Lower lobe of right lung (tissue), 2 donors: ENCODE results near the gene TLE2. TPM values are rescaled to one million over a fixed set of nuclear protein-coding genes. Genes with fewer than 3 reads are reported as not detected.

Experiments
- ATAC-seq, 2 donors: fragments of 200-7000 bp; cut with Tn5 transposase; one replicate each; pipeline ENCODE4 v1.9.1; 2020 to 2022; ENCODE audit warnings: mild to moderate bottlenecking in 2 of 2, moderate library complexity in 2 of 2
- DNase-seq: peaks from one replicate; pipeline ENCODE4 v3.0.0-alpha.2; 2020
- H3K27ac ChIP-seq: fragments of 200-600 bp; one replicate; pipeline ENCODE4 v1.8.0; 2022
- H3K27me3 ChIP-seq: fragments of 200-600 bp; one replicate; pipeline ENCODE4 v1.8.0; 2022; ENCODE audit warnings: low read depth
- H3K36me3 ChIP-seq: fragments of 200-600 bp; one replicate; pipeline ENCODE4 v1.8.0; 2022; ENCODE audit warnings: mild to moderate bottlenecking
- H3K4me1 ChIP-seq: fragments of 200-600 bp; one replicate; pipeline ENCODE4 v1.8.0; 2022
- H3K4me3 ChIP-seq: fragments of 200-600 bp; one replicate; pipeline ENCODE4 v1.8.0; 2022; ENCODE audit warnings: mild to moderate bottlenecking
- H3K9me3 ChIP-seq: fragments of 200-600 bp; one replicate; pipeline ENCODE4 v1.8.0; 2022
- intact Hi-C: fragments of 100-400 bp; cut with DNase I; formaldehyde crosslinking; loops from one replicate; pipeline ENCODE4 v1.11.0; 2022
- total RNA-seq: library from RNA; stranded (reverse); fragmentation: NEBNext Ultra II Directional; extraction: Animal tissue kit (Norgen Biotek cat#: 25700); gene quantifications from one replicate; pipeline ENCODE4 v1.2.1, GENCODE V29; 2021
- TF ChIP-seq, protein P1 (sequence below): fragments of 200-600 bp; IDR thresholded peaks from one replicate; pipeline ENCODE4 v1.8.0; 2022; ENCODE audit warnings: antibody characterized with exemption, mild to moderate bottlenecking
- donor health status: DM: no; HTN: yes; CAD: no; lungs with severe emphysema.

TLE2 gene
- total RNA-seq, 1 donor from 2014 or later: 42.7 TPM

DNA sequence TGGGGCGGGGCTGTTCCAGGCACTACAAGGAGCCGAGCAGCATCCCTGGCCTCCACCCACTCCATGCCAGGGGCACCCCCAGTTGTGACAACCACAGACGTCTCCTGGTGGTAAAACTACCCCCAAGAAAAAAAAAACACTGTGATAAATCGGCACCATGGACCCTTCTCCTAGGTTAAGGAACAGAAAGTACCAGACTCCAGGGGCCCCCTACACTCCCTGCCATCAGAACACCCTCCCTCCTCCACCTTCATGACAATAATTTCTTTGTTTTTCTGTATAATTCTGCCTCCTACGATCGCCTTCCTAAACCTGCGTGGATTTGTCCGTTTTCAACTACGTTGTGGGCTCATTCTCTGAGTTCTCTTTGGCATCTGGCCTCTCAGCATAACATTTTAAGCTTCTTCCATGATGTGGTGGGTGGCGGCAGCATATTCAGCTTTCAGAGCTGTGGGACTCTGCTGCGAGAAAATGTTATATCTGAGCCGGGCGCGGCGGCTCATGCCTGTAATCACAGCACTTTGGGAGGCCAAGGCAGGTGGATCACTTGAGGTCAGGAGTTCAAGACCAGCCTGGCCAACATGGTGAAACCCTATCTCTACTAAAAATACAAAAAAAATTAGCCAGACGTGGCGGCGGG is 8.6 kb downstream of the TLE2 start:
- TF ChIP-seq, protein P1, sequence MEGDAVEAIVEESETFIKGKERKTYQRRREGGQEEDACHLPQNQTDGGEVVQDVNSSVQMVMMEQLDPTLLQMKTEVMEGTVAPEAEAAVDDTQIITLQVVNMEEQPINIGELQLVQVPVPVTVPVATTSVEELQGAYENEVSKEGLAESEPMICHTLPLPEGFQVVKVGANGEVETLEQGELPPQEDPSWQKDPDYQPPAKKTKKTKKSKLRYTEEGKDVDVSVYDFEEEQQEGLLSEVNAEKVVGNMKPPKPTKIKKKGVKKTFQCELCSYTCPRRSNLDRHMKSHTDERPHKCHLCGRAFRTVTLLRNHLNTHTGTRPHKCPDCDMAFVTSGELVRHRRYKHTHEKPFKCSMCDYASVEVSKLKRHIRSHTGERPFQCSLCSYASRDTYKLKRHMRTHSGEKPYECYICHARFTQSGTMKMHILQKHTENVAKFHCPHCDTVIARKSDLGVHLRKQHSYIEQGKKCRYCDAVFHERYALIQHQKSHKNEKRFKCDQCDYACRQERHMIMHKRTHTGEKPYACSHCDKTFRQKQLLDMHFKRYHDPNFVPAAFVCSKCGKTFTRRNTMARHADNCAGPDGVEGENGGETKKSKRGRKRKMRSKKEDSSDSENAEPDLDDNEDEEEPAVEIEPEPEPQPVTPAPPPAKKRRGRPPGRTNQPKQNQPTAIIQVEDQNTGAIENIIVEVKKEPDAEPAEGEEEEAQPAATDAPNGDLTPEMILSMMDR: no peak
- Histone ChIP-seq H3K27me3 (no peaks in the 10 kb centered on the region), H3K4me1 (no peaks in the 10 kb centered on the region), H3K27ac (no peak overlapping the region), H3K9me3 (no peaks in the 10 kb centered on the region), H3K36me3 (peaks cover 13% of the 10 kb centered on the region), H3K4me3 (no peak overlapping the region)
- DNase-seq (no peak), ATAC-seq (no peak)
- intact Hi-C loops: no loop called here

DNA sequence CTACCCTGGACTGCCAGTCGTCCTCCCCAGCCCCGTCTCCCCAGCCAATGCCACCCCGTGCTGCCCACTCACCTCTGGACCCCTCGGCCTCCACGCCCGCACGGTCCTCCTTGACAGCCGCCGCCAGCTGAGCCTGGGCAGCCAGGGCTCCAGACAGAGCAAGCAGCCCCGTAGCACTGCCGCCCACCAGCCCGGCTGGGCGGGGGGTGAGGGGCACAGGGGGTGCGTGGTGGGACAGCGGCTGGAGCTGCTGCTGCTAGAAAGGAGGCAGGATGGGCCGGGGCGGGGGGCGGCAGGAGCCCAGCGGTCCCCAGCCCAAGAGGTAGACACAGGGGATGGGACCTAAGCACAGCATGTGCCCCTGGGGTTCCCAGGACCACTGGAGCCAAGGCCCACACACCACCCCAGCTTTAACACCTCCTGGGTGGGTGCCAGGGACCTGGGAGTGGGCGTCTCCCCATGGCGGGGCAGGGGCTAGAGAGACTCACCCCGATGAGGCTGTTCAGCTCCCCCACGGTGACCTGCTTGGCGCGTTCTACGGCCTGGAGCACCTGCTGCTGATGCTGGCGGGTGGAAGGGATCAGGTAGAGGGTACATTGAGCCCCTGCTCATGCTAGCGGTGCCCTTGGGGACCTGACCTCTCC is 9.7 kb downstream of the TLE2 start:
- H3K36me3 ChIP-seq: peaks cover 23% of the 10 kb centered on the region
- no peaks in the 10 kb centered on the region for H3K4me1 ChIP-seq
- DNase-seq: no peak
- no peaks in the 10 kb centered on the region for H3K9me3 ChIP-seq
- H3K27ac ChIP-seq: no peak overlapping the region
- no peak overlapping the region for H3K4me3 ChIP-seq
- TF ChIP-seq, protein P1: no peak
- no peaks in the 10 kb centered on the region for H3K27me3 ChIP-seq
- peak; percentile 22 to 45 for ATAC-seq
- intact Hi-C loops: no loop called here

DNA sequence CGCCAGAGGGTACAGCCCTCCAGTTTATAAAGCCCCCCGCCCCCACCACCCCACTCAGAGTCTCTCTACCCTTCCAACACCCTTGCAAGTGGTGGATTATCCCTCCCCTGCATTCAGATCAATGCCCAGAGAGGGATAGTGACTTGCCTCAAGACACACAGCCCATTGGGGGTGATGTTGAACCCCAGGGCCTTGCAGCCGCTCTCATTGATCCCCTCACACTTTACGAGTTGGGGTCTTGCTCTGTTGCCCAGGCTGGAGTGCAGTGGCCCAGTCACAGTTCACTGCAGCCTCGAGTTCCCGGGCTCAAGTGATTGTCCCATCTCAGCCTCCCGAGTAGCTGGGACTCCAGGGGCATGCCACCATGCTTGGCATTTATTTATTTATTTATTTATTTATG is 11.2 kb downstream of the TLE2 start:
- H3K27ac ChIP-seq: no peak overlapping the region
- ATAC-seq: no peak
- intact Hi-C loops: no loop called here
- H3K4me1 ChIP-seq: no peaks in the 10 kb centered on the region
- H3K27me3 ChIP-seq: no peaks in the 10 kb centered on the region
- peaks cover 32% of the 10 kb centered on the region for H3K36me3 ChIP-seq
- TF ChIP-seq, protein P1: no peak
- H3K9me3 ChIP-seq: no peaks in the 10 kb centered on the region
- H3K4me3 ChIP-seq: no peak overlapping the region
- no peak for DNase-seq

DNA sequence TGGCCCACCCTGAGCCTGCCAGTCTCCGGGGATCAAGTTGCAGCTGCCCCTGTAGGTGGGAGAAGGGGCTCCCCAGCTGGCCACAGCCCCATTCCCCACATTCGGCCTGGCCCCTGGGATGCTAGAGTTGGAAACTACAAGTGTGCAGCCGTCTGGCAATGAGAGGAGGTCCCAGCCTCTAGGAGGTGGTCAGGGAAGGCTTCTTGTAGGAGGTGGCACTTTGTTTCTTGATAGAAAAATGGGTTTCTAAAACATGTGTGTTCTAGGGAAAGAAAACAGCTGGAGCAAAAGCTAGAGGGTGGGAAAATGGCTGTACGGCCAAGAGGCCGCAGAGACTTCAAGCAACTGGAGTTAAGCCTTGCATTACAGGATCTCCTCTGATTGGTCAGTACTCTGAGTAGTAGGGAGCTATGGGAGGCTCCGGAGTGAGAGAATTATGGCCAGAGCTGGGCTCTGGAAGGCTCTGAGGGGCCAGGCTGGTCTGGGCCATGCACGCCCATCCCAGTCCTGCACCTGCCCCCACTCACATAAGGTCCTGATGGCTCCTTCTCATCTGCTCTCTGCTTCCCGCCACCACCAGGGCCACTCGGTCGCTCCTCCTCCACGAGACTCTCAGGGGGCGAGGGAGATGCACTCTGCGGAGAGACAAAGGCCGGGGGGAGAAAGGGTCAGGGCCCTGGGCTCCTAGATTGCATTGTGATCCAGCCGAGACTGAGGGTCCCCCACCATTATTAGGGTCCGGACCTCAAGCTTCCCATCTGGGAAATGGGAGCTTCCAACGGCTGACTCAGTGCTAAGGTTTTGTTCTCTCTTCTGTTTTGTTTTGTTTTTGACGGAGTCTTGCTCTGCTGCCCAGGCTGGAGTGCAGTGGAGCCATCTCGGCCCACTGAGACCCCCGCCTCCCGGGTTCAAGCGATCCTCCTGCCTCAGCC is 13.7 kb downstream of the TLE2 start:
- Histone ChIP-seq H3K27me3 (no peaks in the 10 kb centered on the region), H3K27ac (no peak overlapping the region), H3K4me3 (no peak overlapping the region), H3K9me3 (no peaks in the 10 kb centered on the region), H3K4me1 (no peaks in the 10 kb centered on the region), H3K36me3 (peaks cover 53% of the 10 kb centered on the region)
- ATAC-seq (no peak), DNase-seq (no peak)
- TF ChIP-seq, protein P1: no peak
- intact Hi-C loops: no loop called here

DNA sequence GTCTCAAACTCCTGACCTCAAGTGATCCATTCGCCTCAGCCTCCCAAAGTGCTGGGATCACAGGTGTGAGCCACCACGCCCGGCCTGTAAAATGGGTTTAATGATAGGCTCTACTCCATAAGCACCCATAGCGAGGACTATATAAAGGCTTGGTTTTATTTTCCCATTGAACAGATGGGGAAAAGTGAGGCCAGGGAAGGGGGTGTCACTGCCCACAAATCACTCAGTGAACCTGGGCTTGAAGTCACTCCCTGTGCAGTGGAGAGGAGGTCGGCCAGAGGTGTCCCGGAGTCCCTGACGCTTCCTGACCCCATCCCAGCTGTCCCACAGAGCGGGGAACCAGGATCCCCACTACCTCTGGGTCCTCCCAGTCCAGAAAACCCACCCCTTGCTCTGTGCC is 14.9 kb downstream of the TLE2 start:
- DNase-seq (no peak), ATAC-seq (peak in 1 of 2 donors; percentile 34)
- TF ChIP-seq, protein P1: no peak
- Histone ChIP-seq H3K4me3 (no peak overlapping the region), H3K27me3 (no peaks in the 10 kb centered on the region), H3K9me3 (no peaks in the 10 kb centered on the region), H3K27ac (no peak overlapping the region), H3K36me3 (peaks cover 57% of the 10 kb centered on the region), H3K4me1 (no peaks in the 10 kb centered on the region)
- intact Hi-C loops: no loop called here
